Ovary (tissue), 3 donors: ENCODE measurements around the gene EPB41L4B.

ENCODE experiments used
- EP300 ChIP-seq: sonication (generic); formaldehyde crosslinking; IDR thresholded peaks from one replicate; pipeline ENCODE4 v1.6.1; 2017; ENCODE audit warnings: antibody characterized with exemption
- POLR2A ChIP-seq: fragments of 450-650 bp; IDR thresholded peaks from one replicate; pipeline ENCODE4 v1.6.1; 2017; ENCODE audit warnings: antibody characterized with exemption, mild to moderate bottlenecking, moderate library complexity
- TF ChIP-seq, protein P1 (sequence below), 3 donors: fragments of 450-650 bp in 2 of 3; fragments of 200-600 bp in 1 of 3; IDR thresholded peaks; one replicate each; pipeline versions ENCODE4 v1.5.1 to v1.8.0; 2016 to 2022; ENCODE audit warnings: antibody characterized with exemption in 3 of 3, mild to moderate bottlenecking in 1 of 3
- donor health status: DM: no; HTN: no; CAD: no.

DNA sequence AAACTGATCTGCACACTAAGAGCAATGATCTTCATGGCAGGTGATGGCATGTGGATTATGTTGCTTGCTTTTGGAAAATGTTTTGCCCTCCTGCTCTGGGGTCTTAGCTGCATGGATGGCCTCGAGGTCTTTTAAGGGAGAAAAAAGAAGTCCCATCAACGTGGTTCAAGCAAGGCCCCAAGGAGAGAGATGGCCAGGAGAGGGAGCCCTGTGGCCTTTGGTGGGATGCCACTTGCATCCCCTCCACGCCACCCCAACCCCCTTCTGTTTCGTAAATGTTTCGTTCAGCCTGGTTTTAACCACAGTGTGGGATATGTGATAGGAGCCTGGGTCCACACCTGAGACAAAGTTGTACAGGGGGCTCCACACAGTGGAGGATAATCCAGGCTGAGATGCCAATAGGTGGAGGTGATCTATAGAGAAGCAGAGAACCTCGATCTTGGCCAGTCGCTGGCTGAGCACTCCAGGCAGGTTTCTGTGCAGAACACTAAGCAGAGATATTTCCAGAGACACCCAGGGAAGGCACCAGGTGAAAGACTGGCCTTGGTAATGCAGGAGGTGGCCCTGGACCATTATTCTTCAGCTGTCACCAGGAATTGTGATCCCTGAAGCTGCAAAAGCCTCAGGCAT lies 128.0 kb downstream of the EPB41L4B start:
- no peak for TF ChIP-seq POLR2A
- TF ChIP-seq, protein P1, sequence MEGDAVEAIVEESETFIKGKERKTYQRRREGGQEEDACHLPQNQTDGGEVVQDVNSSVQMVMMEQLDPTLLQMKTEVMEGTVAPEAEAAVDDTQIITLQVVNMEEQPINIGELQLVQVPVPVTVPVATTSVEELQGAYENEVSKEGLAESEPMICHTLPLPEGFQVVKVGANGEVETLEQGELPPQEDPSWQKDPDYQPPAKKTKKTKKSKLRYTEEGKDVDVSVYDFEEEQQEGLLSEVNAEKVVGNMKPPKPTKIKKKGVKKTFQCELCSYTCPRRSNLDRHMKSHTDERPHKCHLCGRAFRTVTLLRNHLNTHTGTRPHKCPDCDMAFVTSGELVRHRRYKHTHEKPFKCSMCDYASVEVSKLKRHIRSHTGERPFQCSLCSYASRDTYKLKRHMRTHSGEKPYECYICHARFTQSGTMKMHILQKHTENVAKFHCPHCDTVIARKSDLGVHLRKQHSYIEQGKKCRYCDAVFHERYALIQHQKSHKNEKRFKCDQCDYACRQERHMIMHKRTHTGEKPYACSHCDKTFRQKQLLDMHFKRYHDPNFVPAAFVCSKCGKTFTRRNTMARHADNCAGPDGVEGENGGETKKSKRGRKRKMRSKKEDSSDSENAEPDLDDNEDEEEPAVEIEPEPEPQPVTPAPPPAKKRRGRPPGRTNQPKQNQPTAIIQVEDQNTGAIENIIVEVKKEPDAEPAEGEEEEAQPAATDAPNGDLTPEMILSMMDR (IDR thresholded peaks at IDR 0.05) = peak; percentile 31 to 41 (median 34)
- no peak for TF ChIP-seq EP300
